CD4-positive, alpha-beta T cell treated with Interleukin-17A for 4 hours (primary cell): ENCODE results near the gene AMZ1.
A peak's percentile ranks its signal among the peaks of the same experiment; 100 is the strongest.
"Not testable (repeated sequence)": the region's sequence is repeated elsewhere in the genome, so short reads cannot be mapped to it uniquely, and the experiment has no call there.

Source experiments
- DNase-seq: peaks from one replicate; pipeline ENCODE4 v3.0.0-alpha.2; 2020; ENCODE audit warnings: mixed read lengths

AMZ1 gene

DNA sequence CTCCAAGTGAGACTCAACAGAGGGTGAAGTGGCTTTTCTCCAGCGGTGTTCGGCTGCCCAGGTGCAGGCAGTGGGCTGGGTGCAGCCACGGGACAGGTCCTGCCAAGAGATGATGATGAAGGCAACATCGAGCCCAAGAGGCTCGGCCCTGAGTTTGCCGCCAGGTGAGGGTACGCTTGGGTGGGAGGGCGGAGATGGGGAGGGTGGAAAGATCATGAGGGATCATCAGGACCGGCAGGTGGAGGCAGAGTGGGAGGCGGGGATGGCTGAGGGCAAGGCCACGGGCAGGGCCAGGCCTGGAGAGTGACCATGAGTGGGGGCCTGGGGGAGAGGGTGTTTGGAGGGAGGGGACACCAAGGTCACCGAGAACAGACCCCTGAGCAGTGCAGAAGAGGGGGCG, 17.8 kb upstream of the AMZ1 start:
- DNase-seq = no peak

DNA sequence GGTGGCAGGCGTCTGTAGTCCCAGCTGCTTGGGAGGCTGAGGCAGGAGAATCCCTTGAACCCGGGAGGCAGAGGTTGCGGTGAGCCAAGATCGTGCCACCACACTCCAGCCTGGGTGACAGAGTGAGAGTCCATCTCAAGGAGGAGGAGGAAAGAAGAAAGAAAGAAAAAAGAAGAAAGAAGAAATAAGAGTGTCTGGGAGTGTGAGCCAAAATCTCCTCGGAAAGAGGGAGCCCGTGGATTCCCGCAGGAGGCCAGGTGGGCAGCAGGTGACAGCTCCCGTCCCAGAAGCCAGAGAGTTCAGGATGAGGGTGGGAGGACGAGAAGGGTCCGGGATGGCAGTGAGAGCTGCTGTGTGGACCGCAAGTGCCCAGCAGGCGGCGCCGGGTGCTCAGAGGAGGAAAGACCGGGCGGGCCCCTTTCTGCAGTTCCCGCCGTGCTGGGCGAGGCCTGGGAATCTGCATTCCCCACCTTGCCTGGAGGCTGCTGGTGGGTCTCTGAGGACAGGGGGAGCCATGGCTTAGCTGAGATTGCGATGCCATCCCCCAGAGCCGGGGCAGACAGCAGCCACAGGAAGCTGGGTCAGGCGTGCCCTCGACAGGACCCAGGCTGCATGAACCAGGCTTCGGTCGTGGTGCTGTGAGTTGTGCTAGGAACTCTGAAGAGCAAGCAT, 17.1 kb upstream of the AMZ1 start:
- peak; percentile 82 for DNase-seq

DNA sequence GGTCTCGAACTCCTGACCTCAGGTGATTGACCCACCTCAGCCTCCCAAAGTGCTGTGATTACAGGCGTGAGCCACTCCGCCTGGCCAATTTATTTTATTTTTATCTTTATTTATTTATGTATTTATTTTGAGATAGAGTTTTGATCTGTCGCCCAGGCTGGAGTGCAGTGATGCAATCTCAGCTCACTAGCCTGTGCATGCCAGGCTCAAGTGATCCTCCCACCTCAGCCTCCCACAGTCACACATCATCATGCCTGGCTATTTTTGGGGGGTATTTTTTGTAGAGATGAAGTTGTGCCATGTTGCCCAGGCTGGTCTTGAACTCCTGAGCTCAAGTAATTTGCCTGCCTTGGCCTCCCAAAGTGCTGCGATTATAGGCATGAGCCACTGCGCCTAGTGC, 14.8 kb upstream of the AMZ1 start:
- DNase-seq = not testable (repeated sequence)

DNA sequence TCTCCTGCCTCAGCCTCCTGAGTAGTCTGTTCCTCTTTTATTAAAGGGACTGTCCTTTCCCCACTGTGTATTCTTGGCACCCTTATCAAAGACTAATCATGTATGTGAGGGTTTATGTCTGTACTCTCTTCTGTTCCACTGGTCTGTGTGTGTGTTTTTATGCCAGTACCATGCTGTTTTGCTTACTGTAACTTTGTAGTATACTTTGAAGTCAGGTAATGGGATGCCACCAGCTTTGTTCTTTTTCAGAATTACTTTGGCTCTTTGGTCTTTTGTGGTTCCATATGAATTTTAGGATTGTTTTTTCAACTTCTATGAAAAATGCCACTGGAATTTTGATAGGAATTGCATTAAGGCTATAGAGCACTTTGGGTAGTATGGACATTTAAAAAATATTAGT, 14.1 kb upstream of the AMZ1 start:
- no peak for DNase-seq

DNA sequence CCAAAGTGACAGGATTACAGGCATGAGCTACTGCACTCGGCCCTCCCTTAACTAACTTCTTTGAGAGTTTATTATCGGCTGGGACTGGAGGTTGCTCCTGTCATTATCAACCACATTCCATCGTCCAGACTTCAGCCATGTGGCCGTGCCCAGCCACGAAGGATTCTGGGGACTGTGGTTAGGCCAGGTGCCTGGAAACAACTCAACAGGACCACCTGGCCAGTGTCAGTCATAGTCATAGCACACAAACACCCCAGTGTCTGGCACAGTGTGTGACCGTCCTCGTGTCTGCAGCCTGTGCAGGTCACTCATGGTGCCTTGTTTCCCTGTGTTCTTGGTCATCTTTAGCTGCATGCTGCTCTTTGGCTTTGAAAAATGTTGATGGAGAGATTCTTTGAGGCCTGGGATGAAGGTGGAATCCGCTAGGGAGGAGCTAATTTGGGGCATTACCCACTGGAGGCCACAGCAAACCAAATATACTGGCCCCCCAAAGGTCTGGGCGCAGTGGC, 12.7 kb upstream of the AMZ1 start:
- no peak for DNase-seq

DNA sequence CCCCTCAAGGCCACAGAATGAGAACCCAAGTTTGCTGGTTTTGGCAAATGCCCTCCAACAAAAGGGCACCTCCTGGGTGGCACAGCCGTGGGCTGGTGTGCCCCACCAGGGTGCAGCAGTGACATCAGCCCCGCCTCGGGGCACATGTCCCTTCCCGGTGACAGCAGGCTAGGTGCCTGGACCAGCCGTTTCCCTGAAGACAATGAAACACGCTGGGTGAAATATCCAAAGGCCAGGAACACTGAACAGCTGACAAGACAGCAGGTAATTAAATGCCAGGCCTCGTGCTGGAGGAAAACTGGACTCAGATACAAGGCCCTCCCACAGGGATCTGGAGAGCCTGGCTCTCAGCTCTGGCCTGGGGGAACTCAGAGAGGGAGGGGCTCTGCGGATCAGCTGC, 11.4 kb upstream of the AMZ1 start:
- not testable (repeated sequence) for DNase-seq

DNA sequence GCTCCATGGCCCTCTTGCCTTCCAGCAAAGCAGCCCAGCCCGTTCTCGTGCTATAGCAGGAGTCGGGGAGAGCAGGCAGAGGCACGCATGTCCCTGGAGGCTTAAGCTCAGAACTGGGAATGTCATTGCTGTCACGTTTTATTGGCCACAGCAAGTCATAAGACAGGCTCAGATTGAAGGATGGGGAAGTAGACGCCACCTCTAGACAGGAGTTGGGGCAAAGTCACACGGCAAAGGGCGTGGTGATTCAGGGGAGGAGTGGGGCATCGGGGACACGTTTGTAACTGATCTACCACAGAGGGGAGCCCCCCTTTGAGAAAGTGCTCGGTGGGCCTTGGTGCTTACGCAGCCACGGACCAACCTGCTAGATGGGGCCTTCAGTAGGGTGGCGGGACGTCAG, 9.5 kb upstream of the AMZ1 start:
- DNase-seq = not testable (repeated sequence)

DNA sequence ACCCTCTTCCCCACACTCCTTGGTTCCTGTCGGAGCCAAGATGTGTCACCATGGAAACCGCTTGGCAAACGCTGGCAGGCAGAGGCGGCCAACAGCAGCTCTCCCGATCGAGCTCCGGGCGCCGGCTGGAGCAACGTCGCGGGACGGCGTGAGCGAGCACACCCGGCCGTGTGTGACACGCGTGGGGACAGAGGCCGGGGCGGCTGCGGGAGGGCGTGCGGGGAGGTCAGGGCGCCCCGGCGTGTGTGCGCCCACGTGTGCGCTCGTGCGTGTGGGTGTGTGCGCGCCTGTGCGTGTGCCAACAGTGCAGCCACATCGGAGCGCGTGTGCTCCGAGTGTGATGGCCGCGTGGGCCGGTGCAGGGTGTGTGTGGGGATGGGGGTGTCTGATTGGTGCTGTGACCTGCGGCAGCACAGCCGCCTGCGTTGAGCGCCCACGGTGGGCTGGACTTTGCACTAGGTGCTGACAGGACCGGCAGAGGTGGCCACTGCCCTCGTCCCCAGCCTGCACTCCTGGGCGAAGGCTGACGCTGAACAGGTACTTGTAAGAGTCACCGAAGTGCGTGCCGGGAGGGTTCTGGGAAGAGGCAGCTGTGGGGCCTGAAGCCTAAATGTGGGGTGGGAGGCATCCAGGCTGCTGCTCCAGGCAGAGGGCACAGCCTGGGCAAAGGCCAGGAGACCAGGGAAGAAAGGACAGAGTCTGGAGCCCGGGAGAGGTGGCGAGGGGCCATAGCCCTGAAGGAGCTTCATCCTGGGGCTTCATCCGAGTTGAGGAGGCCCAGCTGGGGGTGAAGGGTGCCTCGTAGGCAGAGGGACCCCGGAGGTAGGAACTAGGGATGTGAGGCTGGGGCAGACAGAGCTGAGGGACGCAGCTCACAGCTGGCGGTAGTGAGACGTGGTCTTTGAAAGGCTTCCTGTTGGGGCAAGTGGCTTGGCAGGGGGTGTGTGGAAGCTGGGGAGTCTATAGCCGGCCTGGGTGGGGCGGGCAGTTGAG, 8.6 kb upstream of the AMZ1 start:
- not testable (repeated sequence) for DNase-seq

DNA sequence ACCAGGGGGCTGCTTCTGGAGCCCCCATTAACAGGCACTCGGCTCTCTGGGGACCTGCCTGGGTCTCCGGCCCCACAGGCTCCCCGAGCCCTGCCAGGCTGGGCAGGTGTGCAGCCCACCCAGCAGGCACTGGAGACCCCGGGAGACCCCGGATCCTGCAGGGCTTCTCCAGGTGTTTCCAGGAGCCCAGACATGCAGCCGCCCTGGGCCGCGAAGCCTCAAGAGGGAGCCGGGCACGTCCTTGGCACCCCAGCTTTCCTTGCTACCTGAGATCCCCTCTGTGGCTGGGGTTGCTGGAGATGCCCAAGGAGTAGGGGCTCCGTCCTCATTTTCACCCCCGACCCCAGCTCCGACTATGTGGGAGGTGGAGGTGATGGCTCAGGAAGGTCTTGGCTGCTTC, 7.7 kb upstream of the AMZ1 start:
- no peak for DNase-seq

DNA sequence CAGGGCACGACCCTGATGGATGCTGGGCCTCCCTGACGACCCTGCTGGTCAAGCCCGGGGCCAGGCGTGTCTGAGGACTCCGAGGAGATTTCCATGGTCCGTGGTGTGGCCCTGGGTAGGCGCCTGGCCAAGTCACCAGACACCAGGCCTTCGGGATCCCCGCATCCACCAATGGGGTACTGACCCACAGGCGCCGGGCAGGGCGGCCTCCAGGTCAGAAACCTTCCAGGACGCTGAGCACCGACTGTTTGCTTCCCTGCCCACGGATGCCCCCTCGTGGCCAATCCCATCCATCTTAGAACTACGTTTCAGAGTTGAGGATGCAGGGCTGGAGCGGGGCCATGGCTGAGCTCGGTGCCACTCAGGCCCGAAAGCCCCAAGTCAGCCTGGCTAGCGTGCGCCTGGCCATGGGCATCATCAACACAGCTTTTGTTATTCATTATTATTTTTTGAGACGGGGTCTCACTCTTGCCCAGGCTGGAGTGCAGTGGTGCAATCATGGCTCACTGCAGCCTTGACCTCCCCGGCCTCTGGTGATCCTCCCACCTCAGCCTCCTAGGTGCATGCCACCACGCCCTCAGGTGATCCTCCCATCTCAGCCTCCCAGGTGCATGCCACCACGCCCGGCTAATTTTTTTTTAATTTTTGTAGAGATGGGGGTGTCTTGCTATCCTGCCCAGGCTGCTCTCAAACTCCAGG, 7.1 kb upstream of the AMZ1 start:
- peak; percentile 76 for DNase-seq

DNA sequence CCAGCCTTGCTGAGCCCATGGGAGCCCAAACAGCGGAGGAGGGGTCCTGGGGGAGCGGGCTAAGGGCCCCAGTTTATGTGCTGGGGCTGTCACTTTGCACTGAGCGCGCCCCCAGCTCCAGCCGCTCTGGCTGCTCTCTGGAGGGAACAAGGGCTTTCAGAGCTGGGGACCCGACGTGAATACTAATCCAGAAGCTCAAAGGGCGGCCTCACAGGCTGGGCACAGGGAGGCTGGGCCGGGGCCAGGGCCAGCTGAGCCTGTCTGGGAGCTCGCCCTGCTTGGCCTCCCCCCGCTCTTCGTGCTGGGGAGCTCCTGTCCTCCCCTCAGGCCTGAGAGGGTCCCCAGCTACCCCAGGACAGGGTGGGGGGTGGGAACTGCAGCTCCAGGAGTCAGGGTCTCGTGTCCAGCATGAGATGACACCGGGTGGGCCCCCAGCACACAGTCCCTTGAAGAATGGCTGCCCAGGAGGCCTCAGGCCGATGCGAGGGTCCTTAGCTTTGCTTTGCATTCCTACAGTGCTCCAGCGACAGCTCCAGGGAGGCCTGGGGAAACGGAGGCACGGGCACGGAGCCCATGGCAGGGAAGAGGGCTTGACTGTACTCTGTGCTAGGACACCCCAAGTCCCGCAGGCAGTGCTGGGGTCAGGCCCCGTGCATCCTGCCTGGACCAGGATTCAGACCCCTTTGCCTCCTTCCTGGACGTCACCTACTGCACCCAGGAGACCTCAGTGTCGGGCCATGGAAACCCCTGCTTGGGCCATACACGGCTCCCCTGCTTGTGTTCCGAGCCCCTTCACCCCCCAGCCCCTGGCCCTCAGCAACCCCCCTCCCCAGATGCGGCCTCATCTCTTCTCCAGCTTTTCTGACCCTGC, 5.8 kb upstream of the AMZ1 start:
- DNase-seq = no peak

DNA sequence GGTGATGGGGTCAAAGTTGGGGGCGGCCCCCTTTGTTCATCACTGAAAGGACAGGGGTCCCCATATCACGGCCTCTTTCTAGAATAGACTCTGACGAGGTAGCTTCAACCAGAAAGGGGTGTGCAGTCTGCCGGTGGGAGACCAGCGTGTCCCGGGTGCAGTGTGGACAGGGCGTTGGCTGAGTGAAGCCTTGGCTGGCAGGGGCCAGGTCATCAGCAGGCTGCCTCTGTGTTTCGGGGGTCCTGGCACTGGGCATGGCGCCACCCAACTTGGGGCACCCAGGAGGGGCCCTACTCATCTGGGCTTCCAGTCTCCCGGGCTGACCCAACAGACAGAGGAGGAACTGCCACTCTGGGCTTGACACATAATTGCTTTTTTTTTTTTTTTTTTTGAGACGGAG, 3.5 kb upstream of the AMZ1 start:
- DNase-seq = no peak

DNA sequence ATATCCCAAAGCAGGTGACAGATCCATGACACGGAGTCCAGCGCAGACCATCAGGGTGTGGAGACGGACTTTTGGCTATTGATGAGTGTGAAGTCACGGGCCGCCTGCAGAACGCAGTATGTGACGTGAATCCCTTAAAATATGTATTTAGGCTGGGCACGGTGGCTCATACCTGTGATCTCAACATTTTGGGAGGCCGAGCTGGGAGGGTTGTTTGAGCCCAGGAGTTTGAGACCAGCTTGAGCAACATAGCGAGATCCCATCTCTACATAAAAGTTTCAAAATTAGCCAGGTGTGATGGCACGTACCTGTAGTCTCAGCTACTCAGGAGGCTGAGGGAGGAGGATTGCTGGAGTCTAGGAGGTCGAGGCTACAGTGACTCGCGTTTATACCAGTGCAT, 1.9 kb upstream of the AMZ1 start:
- DNase-seq = no peak

DNA sequence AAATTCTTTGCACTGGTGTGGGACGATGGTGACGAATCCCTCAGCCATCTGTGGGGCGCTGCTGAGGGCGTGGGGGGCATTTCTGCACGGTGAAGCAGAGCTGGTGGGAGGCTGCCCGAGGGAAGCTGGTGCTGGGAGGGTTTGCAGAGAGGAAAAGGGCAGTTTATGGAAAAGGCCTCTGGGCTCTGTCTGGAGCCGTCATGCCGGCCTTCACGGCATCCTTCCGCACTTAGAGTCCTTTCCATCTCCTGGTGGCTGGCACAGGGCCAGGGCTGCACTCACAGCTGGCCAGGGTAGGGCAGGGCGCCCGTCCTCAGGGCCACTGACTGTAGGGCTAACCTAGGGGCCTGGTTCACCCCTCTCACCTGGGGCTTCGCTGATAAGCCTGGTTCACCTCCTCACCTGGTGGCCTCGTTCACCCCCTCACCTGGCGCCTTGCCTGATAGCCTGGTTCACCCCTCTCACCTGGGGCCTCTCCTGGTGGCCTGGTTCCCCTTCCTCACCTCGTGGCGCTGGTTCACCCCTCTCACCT, 598 bp upstream of the AMZ1 start:
- DNase-seq = peak; percentile 2

DNA sequence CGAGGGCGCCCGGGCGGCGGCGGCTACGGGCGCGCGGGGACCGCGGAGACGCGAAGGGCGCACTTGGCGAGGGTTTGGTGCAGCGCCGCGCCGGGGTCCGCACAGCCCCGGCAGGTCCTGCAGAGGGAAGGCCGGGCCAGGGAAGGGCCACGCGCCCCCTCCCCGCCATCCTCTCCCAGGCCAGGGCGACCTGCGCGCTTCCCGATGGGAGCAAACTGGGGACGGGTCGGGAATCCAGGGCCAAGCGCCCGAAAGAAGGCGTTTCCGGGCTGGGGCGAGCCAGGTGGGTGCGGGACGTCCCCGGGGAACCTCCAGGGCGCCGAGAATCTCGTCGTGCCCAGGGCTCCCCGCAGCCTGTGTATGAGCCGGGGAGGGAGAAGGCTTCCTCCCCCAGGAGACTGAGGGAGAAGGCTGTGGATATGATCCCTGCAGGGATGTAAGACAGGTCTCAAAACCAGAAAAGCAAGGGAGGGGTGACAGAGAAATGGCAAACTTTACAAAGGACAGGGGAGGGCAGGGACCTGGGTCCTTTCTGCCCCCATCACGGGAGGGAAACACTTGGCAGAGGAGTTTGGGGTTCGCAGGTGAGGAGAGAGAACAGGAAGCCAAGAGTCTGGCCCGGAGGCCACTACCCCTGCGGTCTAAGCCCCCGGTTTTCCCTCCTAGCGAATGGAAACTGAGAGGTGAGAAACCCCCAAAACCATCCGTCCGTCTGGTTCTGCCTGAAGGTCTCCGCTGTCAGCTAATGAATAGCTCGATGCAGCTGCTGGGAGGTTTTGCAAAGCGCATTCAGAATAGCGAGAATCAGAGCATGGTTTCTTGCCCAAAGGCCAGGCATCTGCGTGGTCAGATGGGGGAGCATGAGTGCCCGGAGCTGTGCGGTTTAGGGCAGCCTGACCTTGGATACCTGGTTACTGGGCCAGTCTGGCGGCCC, 674 bp downstream of the AMZ1 start:
- peak; percentile 3 for DNase-seq

DNA sequence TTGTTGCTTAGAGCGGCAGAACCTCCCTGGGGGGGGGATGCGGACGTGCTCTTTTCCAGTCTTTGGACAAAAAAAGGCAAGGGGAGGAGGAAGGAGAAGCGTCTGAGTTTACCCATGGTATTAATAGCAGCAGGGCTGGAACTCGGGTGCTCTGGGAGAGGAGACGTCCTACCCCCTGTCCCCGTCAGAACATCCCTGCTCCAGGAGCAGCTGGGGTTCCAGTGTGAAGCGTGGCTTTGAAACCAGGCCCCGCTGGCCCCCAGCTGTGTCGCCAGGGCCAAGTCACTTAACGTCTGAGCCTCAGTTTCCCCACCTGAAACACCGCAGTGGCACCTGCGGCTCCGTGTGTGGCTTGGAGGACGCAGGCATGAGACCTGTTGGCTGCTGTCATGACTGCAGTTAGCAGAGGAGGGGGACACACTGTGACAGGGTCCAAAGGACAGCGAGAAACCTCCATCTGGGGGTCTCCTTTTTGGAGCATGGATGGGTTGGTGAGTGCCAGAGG, 1.4 kb downstream of the AMZ1 start:
- peak; percentile 1 for DNase-seq

DNA sequence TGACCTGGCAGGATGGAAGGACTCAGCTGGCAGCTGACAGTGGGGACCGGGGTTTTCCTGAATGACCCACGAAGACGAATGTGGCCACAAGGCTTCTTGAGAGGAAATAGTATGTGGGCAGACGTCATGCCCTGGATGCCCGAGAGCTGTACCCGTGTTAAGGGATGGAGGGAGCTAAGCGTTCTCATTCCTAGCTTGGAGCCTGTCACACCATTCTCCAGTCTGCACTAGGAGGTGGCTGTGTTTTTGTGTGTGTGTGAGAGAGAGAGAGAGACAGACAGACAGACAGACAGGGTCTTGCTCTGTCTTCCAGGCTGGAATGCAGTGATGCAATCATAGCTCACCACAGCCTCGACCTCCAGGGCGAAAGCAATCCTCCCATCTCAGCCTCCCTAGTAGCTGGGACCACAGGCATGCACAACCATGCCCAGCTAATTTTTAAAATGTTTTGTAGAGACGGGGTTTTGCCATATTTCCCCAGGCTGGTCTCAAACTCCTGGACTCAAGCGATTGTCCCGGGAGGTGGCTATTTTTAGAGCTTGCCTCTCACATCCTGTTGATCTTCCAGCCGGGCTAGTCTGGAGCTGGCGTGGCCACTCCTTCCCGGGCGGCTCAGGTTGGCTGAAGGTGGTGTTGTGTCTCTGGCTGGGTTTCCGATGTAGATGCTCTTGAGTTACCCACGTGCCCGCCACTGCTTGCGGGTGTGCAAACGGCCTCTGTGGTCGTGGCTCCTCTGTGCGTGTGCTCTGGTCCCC, 2.1 kb downstream of the AMZ1 start:
- no peak for DNase-seq

DNA sequence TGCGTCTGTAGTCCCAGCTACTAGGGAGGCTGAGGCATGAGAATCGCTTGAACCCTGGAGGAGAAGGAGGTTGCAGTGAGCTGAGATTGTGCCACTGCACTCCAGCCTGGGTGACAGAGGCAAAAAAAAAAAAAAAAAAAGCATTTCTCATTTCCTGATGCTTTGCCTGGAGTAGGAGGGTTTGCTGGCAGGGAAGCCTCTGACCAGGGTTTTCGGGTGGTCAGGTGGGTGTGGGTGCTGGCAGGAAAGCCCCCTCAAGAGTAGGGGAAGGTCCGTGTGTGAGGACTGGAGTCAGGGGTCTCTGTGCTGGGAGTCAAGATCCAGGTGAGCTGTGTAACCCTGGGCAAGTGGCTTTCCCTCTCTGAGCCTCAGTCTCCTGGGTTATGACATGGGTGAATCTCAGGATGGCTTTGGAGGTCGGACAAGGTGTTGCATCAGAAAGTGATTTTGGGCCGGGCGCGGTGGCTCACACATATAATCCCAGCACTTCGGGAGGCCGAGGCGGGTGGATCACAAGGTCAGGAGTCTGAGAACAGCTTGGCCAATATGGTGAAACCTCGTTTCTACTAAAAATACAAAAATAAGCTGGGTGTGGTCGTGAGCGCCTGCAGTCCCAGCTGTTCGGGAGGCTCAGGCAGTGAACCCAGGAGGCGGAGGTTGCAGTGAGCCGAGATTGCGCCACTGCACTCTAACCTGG, 3.2 kb downstream of the AMZ1 start:
- no peak for DNase-seq

DNA sequence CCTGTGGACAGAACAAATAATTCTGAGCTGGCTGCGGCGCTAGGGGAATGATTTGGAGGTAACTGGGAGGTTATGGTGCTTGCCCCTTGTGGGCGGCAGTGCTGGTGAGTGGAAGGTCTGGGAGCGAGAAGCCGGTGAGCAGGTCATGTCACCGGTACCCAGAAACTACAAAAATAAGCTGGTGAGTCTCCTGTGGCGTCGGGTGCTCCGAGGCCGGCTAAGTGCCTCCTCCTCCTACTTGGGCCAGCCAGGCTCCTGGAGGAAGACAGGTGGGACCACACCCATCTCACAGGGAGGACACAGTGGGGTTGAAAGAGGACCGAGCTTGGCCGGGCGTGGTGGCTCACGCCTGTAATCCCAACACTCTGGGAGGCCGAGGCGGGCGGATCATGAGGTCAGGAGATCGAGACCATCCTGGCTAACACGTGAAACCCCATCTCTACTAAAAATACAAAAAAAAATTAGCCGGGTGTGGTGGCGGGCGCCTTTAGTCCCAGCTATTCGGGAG, 4.0 kb downstream of the AMZ1 start:
- DNase-seq = not testable (repeated sequence)
